ENCODE measurements around the gene SPC25. TPM values are rescaled to one million over a fixed set of nuclear protein-coding genes. Genes with fewer than 3 reads are reported as not detected.

SPC25 gene
- total RNA-seq, 1 experiment from 2014 or later = 29.8 TPM

DNA sequence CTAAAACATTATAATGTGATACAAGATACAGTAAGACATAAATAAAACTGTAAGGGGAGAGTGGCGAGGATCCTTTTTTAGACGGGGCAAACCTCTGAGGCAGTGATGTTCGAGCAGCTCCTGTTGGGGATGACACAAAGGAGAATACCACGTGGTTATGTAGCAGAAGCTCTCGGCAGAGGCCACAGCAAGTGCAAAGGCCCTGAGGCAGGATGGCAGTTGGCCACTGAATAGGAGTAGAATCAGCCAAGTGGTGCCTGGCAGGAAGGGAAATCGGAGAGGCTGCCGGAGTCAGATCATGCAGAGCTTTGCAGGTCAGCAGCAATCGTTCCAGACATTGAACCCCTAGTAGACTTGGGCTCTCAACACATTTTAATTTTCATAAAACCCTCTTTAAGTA, 68.7 kb downstream of the SPC25 start:
- Histone ChIP-seq H3K27me3 (ENCODE audit: insufficient read depth, low read length) (no peaks in the 10 kb centered on the region), H2AFZ (ENCODE audit: low read depth, low read length, poor library complexity, severe bottlenecking) (no peak overlapping the region), H3K4me1 (ENCODE audit: control insufficient read depth in 1 of 2, insufficient read depth in 2 of 2, low read length in 2 of 2) (peaks cover 0 to 1% of the 10 kb centered on the region in 2 experiments; a peak in 1 of 4 replicates), H3K9me2 (ENCODE audit: insufficient read depth) (no peaks in the 10 kb centered on the region), H3K4me3 (replicated peaks in 1 of 2; ENCODE audit: low read depth in 1 of 2, low read length in 2 of 2) (no peak overlapping the region), H3K9me3 (ENCODE audit: control insufficient read depth in 1 of 2, insufficient read depth in 1 of 2, low read depth in 1 of 2, low read length in 2 of 2) (no peaks in the 10 kb centered on the region), H3K79me2 (ENCODE audit: insufficient read depth, low read length) (no peaks in the 10 kb centered on the region), H3K27ac (ENCODE audit: low read depth, low read length) (no peak overlapping the region), H3K4me2 (ENCODE audit: low read length) (no peak overlapping the region), H4K20me1 (ENCODE audit: insufficient read depth) (no peaks in the 10 kb centered on the region), H3K36me3 (ENCODE audit: control insufficient read depth in 1 of 2, insufficient read depth in 2 of 2, low read length in 2 of 2) (no peaks in the 10 kb centered on the region), H3K9ac (ENCODE audit: low read length) (no peak overlapping the region)
- RAD21 ChIA-PET (ENCODE audit: low non-redundant PET in 1 of 2, low total read pairs in 2 of 2, uncharacterized antibody in 2 of 2, unreplicated experiment in 2 of 2) = no interaction called here
- intact Hi-C loops (cut with micrococcal nuclease) = no loop called here
- CTCF ChIA-PET = no interaction called here
- no peak for DNase-seq (ENCODE audit: low read depth, low spot score)
- TF ChIP-seq TCF7L2 (IDR thresholded peaks at IDR 0.05; ENCODE audit: borderline replicate concordance, extremely low read depth, insufficient read depth, insufficient read length) (no peak), CBX3 (IDR thresholded peaks at IDR 0.05; ENCODE audit: low read depth) (no peak), ELF1 (IDR thresholded peaks at IDR 0.05; ENCODE audit: borderline replicate concordance, low read depth) (no peak), SRF (IDR thresholded peaks at IDR 0.05; ENCODE audit: low read depth) (no peak), EZH2phosphoT487 (IDR thresholded peaks at IDR 0.05; ENCODE audit: borderline replicate concordance) (no peak), SP1 (IDR thresholded peaks at IDR 0.05; ENCODE audit: low read depth) (no peak), ZNF274 (IDR thresholded peaks at IDR 0.05; ENCODE audit: low read depth, low read length) (no peak), SIN3A (IDR thresholded peaks at IDR 0.05; ENCODE audit: low read depth) (no peak), RAD21 (IDR thresholded peaks at IDR 0.05; ENCODE audit: low read depth) (no peak), POLR2A (IDR thresholded peaks at IDR 0.05; ENCODE audit: borderline replicate concordance, extremely low read depth, insufficient read depth, insufficient read length) (no peak), ZFX (IDR thresholded peaks at IDR 0.05) (no peak), EGR1 (IDR thresholded peaks at IDR 0.05; ENCODE audit: low read depth) (no peak), POLR2AphosphoS5 (IDR thresholded peaks at IDR 0.05; ENCODE audit: low read depth, low read length) (no peak)
- TF ChIP-seq, protein P1, sequence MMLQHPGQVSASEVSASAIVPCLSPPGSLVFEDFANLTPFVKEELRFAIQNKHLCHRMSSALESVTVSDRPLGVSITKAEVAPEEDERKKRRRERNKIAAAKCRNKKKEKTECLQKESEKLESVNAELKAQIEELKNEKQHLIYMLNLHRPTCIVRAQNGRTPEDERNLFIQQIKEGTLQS (IDR thresholded peaks at IDR 0.05) = no peak
- TF ChIP-seq, protein P2, sequence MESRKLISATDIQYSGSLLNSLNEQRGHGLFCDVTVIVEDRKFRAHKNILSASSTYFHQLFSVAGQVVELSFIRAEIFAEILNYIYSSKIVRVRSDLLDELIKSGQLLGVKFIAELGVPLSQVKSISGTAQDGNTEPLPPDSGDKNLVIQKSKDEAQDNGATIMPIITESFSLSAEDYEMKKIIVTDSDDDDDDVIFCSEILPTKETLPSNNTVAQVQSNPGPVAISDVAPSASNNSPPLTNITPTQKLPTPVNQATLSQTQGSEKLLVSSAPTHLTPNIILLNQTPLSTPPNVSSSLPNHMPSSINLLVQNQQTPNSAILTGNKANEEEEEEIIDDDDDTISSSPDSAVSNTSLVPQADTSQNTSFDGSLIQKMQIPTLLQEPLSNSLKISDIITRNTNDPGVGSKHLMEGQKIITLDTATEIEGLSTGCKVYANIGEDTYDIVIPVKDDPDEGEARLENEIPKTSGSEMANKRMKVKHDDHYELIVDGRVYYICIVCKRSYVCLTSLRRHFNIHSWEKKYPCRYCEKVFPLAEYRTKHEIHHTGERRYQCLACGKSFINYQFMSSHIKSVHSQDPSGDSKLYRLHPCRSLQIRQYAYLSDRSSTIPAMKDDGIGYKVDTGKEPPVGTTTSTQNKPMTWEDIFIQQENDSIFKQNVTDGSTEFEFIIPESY (IDR thresholded peaks at IDR 0.05; ENCODE audit: extremely low read depth, insufficient replicate concordance, low read length) = no peak
- no TSS peak for BruUV-seq (replicated peaks)
- ATAC-seq = no peak
- POLR2A ChIA-PET = no interaction called here

Other genes starting within 250 kb of the SPC25 start
- 3.1 TPM for gene NOSTRIN, start 87.8 kb downstream of the SPC25 start, total RNA-seq (2021; ENCODE audit: unreplicated experiment)
- gene G6PC2, start 10.9 kb upstream of the SPC25 start, total RNA-seq (2021; ENCODE audit: unreplicated experiment) = not detected
- gene ABCB11, start 140.9 kb upstream of the SPC25 start, total RNA-seq (2021; ENCODE audit: unreplicated experiment) = 0.12 TPM
- gene DHRS9, start 179.1 kb upstream of the SPC25 start, total RNA-seq (2021; ENCODE audit: unreplicated experiment) = 0.15 TPM

All from HCT116 (cell line).